HEK293 (cell line): ENCODE results near the gene NDUFV1.

Experiments
- CTCF ChIP-seq: fragments of 450-650 bp; formaldehyde crosslinking; IDR thresholded peaks from 2 replicates; pipeline ENCODE4 v1.5.1; 2016; ENCODE audit warnings: missing biosample characterization, missing genetic modification characterization
- ELK4 ChIP-seq: IDR thresholded peaks from 2 replicates; pipeline ENCODE4 v1.6.1; 2011; ENCODE audit warnings: mild to moderate bottlenecking, low read depth, low read length, borderline replicate concordance
- MEIS1 ChIP-seq: sonication (generic); formaldehyde crosslinking; IDR thresholded peaks from 2 replicates; pipeline ENCODE4 v1.8.1; 2022; ENCODE audit warnings: missing genetic modification reagents, mild to moderate bottlenecking, borderline replicate concordance
- PRDM10 ChIP-seq: fragments of 450-650 bp; formaldehyde crosslinking; IDR thresholded peaks from 2 replicates; pipeline ENCODE4 v1.5.1; 2016; ENCODE audit warnings: missing biosample characterization, missing genetic modification characterization
- REST ChIP-seq: fragments of 450-650 bp; formaldehyde crosslinking; IDR thresholded peaks from 2 replicates; pipeline ENCODE4 v1.5.1; 2016; ENCODE audit warnings: missing biosample characterization, missing genetic modification characterization
- SETDB1 ChIP-seq: IDR thresholded peaks from one replicate; pipeline ENCODE4 v1.6.1; 2017; ENCODE audit warnings: mild to moderate bottlenecking, low read length, moderate library complexity, mixed read lengths; ENCODE audit not compliant: insufficient read length
- SP3 ChIP-seq: fragments of 450-650 bp; formaldehyde crosslinking; IDR thresholded peaks from 2 replicates; pipeline ENCODE4 v1.5.1; 2016; ENCODE audit warnings: missing biosample characterization, missing genetic modification characterization
- TCF7L2 ChIP-seq: IDR thresholded peaks from 2 replicates; pipeline ENCODE4 v1.6.1; 2011; ENCODE audit warnings: low read depth, mild to moderate bottlenecking, inconsistent platforms, low read length, moderate library complexity, borderline replicate concordance
- YY1 ChIP-seq: fragments of 450-650 bp; formaldehyde crosslinking; IDR thresholded peaks from 2 replicates; pipeline ENCODE4 v1.5.1; 2018; ENCODE audit warnings: missing biosample characterization, missing genetic modification characterization
- ZBTB11 ChIP-seq: fragments of 450-650 bp; formaldehyde crosslinking; conservative IDR thresholded peaks from 2 replicates; pipeline ENCODE4 v1.5.1; 2016; ENCODE audit warnings: low read depth, missing biosample characterization, missing genetic modification characterization
- ZNF114 ChIP-seq: fragments of 450-650 bp; formaldehyde crosslinking; IDR thresholded peaks from 2 replicates; pipeline ENCODE4 v1.5.0; 2017; ENCODE audit warnings: missing biosample characterization, missing genetic modification characterization
- ZNF777 ChIP-seq: fragments of 450-650 bp; formaldehyde crosslinking; IDR thresholded peaks from 2 replicates; pipeline ENCODE4 v1.5.1; 2017; ENCODE audit warnings: missing biosample characterization, missing genetic modification characterization, borderline replicate concordance
- ZNF837 ChIP-seq: fragments of 450-650 bp; formaldehyde crosslinking; IDR thresholded peaks from 2 replicates; pipeline ENCODE4 v1.5.1; 2016; ENCODE audit warnings: missing biosample characterization, missing genetic modification characterization

- no peak for TF ChIP-seq CTCF (tag by site-specific recombination)
- TF ChIP-seq SETDB1 = no peak
- no peak for TF ChIP-seq ZNF777 (tag by site-specific recombination)
- TF ChIP-seq ZBTB11 (tag by site-specific recombination) = no peak
- no peak for TF ChIP-seq ZNF837
- TF ChIP-seq REST (tag by site-specific recombination) = no peak
- TF ChIP-seq YY1 (tag by site-specific recombination) = no peak
- no peak for TF ChIP-seq PRDM10 (tag by site-specific recombination)
- no peak for TF ChIP-seq MEIS1 (CRISPR knock-in tag)
- TF ChIP-seq ELK4 = no peak
- TF ChIP-seq TCF7L2 = no peak
- TF ChIP-seq ZNF114 = no peak
- TF ChIP-seq SP3 = no peak
Observed at GRCh38 chr11:67615728-67616430, 9.1 kb downstream of the NDUFV1 start.
